ENCODE results near the gene BEX4. TPM values are rescaled to one million over a fixed set of nuclear protein-coding genes. Genes with fewer than 3 reads are reported as not detected.
"Not testable (repeated sequence)": the region's sequence is repeated elsewhere in the genome, so short reads cannot be mapped to it uniquely, and the experiment has no call there.

Gene BEX4
- total and polyA plus RNA-seq, 2 experiments from 2014 or later, result 39.3 to 135 TPM

DNA sequence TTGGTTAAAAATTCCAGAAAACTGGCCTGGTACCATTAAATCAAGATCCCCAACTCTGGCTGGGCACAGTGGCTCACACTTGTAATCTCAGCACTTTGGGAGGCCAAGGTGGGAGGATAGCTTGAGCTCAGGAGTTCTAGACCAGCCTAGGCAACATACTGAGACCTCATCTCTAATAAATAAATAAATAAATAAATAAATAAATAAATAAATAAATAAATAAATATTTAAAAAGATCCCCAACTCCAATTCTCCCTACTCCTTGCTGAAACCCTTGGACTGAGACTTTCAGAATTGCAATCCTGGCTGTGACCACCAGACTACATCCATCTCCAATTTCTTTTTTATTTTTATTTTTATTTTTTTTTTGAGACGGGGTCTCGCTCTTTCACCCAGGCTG is 39.7 kb upstream of the BEX4 start:
- H3K79me2 ChIP-seq (replicated peaks; ENCODE audit: insufficient read depth); H3K4me1 ChIP-seq (ENCODE audit: insufficient read depth); H3K9me3 Mint-ChIP-seq; H3K27me3 Mint-ChIP-seq (ENCODE audit: insufficient read depth, low read depth, poor library complexity); H3K9me2 ChIP-seq (ENCODE audit: insufficient read depth); ATAC-seq; H3K36me3 Mint-ChIP-seq (ENCODE audit: low read depth); H3K27me3 ChIP-seq (ENCODE audit: insufficient read depth); H3K4me3 ChIP-seq; H4K20me1 ChIP-seq (replicated peaks; ENCODE audit: insufficient read depth); H2AFZ ChIP-seq; H3K27ac Mint-ChIP-seq; H3F3A ChIP-seq (replicated peaks; ENCODE audit: low read depth); H3K27ac ChIP-seq (ENCODE audit: low read depth); H3K36me3 ChIP-seq (ENCODE audit: insufficient read depth); H3K4me1 Mint-ChIP-seq; H3K4me2 ChIP-seq; H3K4me3 Mint-ChIP-seq; DNase-seq (ENCODE audit: low spot score): not testable (repeated sequence)

DNA sequence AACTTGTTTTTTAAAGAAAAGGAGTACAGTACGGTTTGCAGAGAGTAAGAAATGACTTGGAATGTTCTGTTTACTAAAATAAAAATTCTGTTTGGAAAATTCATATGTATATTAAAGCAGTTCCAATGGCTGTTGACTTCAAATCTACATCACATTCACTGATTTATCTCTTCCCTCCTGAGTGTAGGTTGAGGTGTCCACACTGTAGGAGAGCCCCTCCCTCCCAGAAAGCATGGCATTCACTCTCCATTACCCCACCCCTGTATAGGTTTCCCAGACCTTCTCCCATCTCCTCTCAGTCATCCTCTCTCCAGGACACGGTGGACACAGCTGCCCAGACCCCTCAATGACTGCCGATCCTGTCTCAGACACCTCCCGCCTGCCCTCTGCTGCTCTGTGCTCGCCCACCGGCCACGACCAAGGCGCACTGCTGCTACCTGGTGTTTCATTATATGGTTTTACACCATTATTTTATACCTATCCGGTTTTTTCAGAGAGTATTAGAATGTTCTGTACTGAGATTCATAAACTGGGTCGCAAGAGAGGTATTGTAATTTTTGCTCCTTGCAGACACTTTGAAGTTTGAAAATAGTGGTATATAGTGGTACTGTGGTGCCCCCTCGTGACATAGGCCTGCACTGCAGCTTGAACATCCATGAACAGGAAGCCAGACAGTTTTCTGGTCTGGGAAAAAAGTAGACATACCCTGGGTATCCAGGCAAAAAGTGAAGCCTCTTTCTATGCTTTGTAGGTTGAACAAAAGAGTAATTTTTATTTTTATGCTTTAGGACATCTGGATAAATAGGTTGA is 38.8 kb upstream of the BEX4 start:
- peak; percentile 84 for ATAC-seq

More for the DNA sequence above, 38.8 kb upstream of the BEX4 start:
- peaks cover 18% of the 10 kb centered on the region for H3K27me3 ChIP-seq (ENCODE audit: insufficient read depth)
- H3K36me3 ChIP-seq (ENCODE audit: insufficient read depth), result no peaks in the 10 kb centered on the region
- H3K4me1 ChIP-seq (ENCODE audit: insufficient read depth), result no peaks in the 10 kb centered on the region
- peak overlapping the region; percentile 60; the same call in 2 of the 3 replicates for H3K4me3 Mint-ChIP-seq
- H3K4me3 ChIP-seq, result no peak overlapping the region
- no peaks in the 10 kb centered on the region for H4K20me1 ChIP-seq (replicated peaks; ENCODE audit: insufficient read depth)
- H3F3A ChIP-seq (replicated peaks; ENCODE audit: low read depth), result no peaks in the 10 kb centered on the region
- H3K27me3 Mint-ChIP-seq (ENCODE audit: insufficient read depth, low read depth, poor library complexity), result peaks cover 6% of the 10 kb centered on the region
- H2AFZ ChIP-seq, result no peak overlapping the region
- peaks cover 8% of the 10 kb centered on the region; the same call in 2 of the 3 replicates for H3K4me1 Mint-ChIP-seq
- H3K9me2 ChIP-seq (ENCODE audit: insufficient read depth), result no peaks in the 10 kb centered on the region
- H3K4me2 ChIP-seq, result peak overlapping the region; percentile 17; the same call in 1 of the 2 replicates
- H3K79me2 ChIP-seq (replicated peaks; ENCODE audit: insufficient read depth), result no peaks in the 10 kb centered on the region
- DNase-seq (ENCODE audit: low spot score), result peak; percentile 52
- no peak overlapping the region for H3K27ac Mint-ChIP-seq
- no peaks in the 10 kb centered on the region for H3K36me3 Mint-ChIP-seq (ENCODE audit: low read depth)
- TF ChIP-seq, protein P1, sequence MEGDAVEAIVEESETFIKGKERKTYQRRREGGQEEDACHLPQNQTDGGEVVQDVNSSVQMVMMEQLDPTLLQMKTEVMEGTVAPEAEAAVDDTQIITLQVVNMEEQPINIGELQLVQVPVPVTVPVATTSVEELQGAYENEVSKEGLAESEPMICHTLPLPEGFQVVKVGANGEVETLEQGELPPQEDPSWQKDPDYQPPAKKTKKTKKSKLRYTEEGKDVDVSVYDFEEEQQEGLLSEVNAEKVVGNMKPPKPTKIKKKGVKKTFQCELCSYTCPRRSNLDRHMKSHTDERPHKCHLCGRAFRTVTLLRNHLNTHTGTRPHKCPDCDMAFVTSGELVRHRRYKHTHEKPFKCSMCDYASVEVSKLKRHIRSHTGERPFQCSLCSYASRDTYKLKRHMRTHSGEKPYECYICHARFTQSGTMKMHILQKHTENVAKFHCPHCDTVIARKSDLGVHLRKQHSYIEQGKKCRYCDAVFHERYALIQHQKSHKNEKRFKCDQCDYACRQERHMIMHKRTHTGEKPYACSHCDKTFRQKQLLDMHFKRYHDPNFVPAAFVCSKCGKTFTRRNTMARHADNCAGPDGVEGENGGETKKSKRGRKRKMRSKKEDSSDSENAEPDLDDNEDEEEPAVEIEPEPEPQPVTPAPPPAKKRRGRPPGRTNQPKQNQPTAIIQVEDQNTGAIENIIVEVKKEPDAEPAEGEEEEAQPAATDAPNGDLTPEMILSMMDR (conservative IDR thresholded peaks at IDR 0.05; ENCODE audit: low read depth in 2 of 2), result peak; percentile 70 to 78
- TF ChIP-seq, protein P2, sequence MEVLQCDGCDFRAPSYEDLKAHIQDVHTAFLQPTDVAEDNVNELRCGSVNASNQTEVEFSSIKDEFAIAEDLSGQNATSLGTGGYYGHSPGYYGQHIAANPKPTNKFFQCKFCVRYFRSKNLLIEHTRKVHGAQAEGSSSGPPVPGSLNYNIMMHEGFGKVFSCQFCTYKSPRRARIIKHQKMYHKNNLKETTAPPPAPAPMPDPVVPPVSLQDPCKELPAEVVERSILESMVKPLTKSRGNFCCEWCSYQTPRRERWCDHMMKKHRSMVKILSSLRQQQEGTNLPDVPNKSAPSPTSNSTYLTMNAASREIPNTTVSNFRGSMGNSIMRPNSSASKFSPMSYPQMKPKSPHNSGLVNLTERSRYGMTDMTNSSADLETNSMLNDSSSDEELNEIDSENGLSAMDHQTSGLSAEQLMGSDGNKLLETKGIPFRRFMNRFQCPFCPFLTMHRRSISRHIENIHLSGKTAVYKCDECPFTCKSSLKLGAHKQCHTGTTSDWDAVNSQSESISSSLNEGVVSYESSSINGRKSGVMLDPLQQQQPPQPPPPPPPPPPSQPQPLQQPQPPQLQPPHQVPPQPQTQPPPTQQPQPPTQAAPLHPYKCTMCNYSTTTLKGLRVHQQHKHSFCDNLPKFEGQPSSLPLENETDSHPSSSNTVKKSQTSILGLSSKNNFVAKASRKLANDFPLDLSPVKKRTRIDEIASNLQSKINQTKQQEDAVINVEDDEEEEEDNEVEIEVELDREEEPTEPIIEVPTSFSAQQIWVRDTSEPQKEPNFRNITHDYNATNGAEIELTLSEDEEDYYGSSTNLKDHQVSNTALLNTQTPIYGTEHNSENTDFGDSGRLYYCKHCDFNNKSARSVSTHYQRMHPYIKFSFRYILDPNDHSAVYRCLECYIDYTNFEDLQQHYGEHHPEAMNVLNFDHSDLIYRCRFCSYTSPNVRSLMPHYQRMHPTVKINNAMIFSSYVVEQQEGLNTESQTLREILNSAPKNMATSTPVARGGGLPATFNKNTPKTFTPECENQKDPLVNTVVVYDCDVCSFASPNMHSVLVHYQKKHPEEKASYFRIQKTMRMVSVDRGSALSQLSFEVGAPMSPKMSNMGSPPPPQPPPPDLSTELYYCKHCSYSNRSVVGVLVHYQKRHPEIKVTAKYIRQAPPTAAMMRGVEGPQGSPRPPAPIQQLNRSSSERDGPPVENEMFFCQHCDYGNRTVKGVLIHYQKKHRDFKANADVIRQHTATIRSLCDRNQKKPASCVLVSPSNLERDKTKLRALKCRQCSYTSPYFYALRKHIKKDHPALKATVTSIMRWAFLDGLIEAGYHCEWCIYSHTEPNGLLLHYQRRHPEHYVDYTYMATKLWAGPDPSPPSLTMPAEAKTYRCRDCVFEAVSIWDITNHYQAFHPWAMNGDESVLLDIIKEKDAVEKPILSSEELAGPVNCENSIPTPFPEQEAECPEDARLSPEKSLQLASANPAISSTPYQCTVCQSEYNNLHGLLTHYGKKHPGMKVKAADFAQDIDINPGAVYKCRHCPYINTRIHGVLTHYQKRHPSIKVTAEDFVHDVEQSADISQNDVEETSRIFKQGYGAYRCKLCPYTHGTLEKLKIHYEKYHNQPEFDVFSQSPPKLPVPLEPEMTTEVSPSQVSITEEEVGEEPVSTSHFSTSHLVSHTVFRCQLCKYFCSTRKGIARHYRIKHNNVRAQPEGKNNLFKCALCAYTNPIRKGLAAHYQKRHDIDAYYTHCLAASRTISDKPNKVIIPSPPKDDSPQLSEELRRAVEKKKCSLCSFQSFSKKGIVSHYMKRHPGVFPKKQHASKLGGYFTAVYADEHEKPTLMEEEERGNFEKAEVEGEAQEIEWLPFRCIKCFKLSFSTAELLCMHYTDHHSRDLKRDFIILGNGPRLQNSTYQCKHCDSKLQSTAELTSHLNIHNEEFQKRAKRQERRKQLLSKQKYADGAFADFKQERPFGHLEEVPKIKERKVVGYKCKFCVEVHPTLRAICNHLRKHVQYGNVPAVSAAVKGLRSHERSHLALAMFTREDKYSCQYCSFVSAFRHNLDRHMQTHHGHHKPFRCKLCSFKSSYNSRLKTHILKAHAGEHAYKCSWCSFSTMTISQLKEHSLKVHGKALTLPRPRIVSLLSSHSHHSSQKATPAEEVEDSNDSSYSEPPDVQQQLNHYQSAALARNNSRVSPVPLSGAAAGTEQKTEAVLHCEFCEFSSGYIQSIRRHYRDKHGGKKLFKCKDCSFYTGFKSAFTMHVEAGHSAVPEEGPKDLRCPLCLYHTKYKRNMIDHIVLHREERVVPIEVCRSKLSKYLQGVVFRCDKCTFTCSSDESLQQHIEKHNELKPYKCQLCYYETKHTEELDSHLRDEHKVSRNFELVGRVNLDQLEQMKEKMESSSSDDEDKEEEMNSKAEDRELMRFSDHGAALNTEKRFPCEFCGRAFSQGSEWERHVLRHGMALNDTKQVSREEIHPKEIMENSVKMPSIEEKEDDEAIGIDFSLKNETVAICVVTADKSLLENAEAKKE (CRISPR knock-in tag; IDR thresholded peaks at IDR 0.05), result no peak
- H3K27ac ChIP-seq (ENCODE audit: low read depth), result no peak overlapping the region
- H3K9me3 Mint-ChIP-seq, result no peaks in the 10 kb centered on the region

All from GM23338 (cell line).